ENCODE results near the gene ISG15. TPM values are rescaled to one million over a fixed set of nuclear protein-coding genes. Genes with fewer than 3 reads are reported as not detected.

ISG15 gene
- polyA plus RNA-seq, 6 donors from 2014 or later: 55.1 to 183 (median 124) TPM

- ATAC-seq (ENCODE audit: low read depth in 2 of 2): no peak
- Mint-ChIP-seq H3K27me3 (peaks cover 4 to 53% (median 34%) of the 10 kb centered on the region in 3 donors), H3K4me1 (peaks cover 27 to 43% (median 31%) of the 10 kb centered on the region in 3 donors), H3K27ac (peak overlapping the region in 3 of 6 donors; percentile 37 to 72 (median 57)), H3K9me3 (no peaks in the 10 kb centered on the region), H3K4me3 (peak overlapping the region in 7 of 8 donors; percentile 56 to 80 (median 69)), H3K36me3 (no peaks in the 10 kb centered on the region)
- DNase-seq: no peak
These were observed 21.1 kb downstream of the ISG15 start for GRCh38 chr1:1034439-1034781.

GRCh38 chr1:1035291-1035943 lies 22.1 kb downstream of the ISG15 start:
- Mint-ChIP-seq H3K9me3 (no peaks in the 10 kb centered on the region), H3K4me1 (peaks cover 30 to 49% (median 37%) of the 10 kb centered on the region in 3 donors), H3K36me3 (no peaks in the 10 kb centered on the region), H3K27ac (peak overlapping the region in 1 of 6 donors; percentile 42), H3K27me3 (peaks cover 4 to 57% (median 39%) of the 10 kb centered on the region in 3 donors), H3K4me3 (peak overlapping the region in 2 of 8 donors; percentile 23 to 32)
- ATAC-seq (ENCODE audit: low read depth in 2 of 2) (no peak), DNase-seq (no peak)

GRCh38 chr1:1037366-1038327 lies 24.4 kb downstream of the ISG15 start:
- H3K4me3 Mint-ChIP-seq: peak overlapping the region in 3 of 8 donors; percentile 15 to 62 (median 41)

GRCh38 chr1:1038694-1039093 lies 25.4 kb downstream of the ISG15 start:
- H3K36me3 Mint-ChIP-seq: no peaks in the 10 kb centered on the region
- H3K27ac Mint-ChIP-seq: peak overlapping the region in 2 of 6 donors; percentile 73 to 86
- peaks cover 4 to 49% (median 31%) of the 10 kb centered on the region in 3 donors for H3K27me3 Mint-ChIP-seq
- peak; percentile 62 to 63 for ATAC-seq (ENCODE audit: low read depth in 2 of 2)
- H3K4me1 Mint-ChIP-seq: peaks cover 21 to 41% (median 32%) of the 10 kb centered on the region in 3 donors
- peak; percentile 40 for DNase-seq
- H3K9me3 Mint-ChIP-seq: peaks cover 0 to 3% (median 0%) of the 10 kb centered on the region in 7 donors
- peak overlapping the region in 7 of 8 donors; percentile 22 to 78 (median 61) for H3K4me3 Mint-ChIP-seq

More at GRCh38 chr1:1037366-1038327, 24.4 kb downstream of the ISG15 start:
- Mint-ChIP-seq H3K36me3 (no peaks in the 10 kb centered on the region), H3K4me1 (peaks cover 21 to 38% (median 29%) of the 10 kb centered on the region in 3 donors), H3K27me3 (peaks cover 4 to 49% (median 31%) of the 10 kb centered on the region in 3 donors), H3K9me3 (no peaks in the 10 kb centered on the region), H3K27ac (no peak overlapping the region)
- DNase-seq: no peak
- ATAC-seq (ENCODE audit: low read depth in 2 of 2): no peak

- DNase-seq (no peak), ATAC-seq (ENCODE audit: low read depth in 2 of 2) (no peak)
- peaks cover 21 to 41% (median 30%) of the 10 kb centered on the region in 3 donors for H3K4me1 Mint-ChIP-seq
- peak overlapping the region; percentile 57 to 84 (median 78) for H3K4me3 Mint-ChIP-seq
- H3K27ac Mint-ChIP-seq: peak overlapping the region in 2 of 6 donors; percentile 73 to 82
- no peaks in the 10 kb centered on the region for H3K36me3 Mint-ChIP-seq
- H3K9me3 Mint-ChIP-seq: peaks cover 0 to 3% (median 0%) of the 10 kb centered on the region in 7 donors
- peaks cover 4 to 47% (median 31%) of the 10 kb centered on the region in 3 donors for H3K27me3 Mint-ChIP-seq
These were observed 26.0 kb downstream of the ISG15 start for GRCh38 chr1:1039145-1039910.

GRCh38 chr1:1040004-1040991 lies 27.0 kb downstream of the ISG15 start:
- Mint-ChIP-seq H3K27ac (peak overlapping the region in 1 of 6 donors; percentile 12), H3K4me3 (peak overlapping the region; percentile 60 to 84 (median 78)), H3K4me1 (peaks cover 21 to 39% (median 25%) of the 10 kb centered on the region in 3 donors), H3K27me3 (peaks cover 4 to 42% (median 29%) of the 10 kb centered on the region in 3 donors), H3K36me3 (no peaks in the 10 kb centered on the region), H3K9me3 (peaks cover 0 to 3% (median 0%) of the 10 kb centered on the region in 7 donors)
- peak; percentile 77 to 82 for ATAC-seq (ENCODE audit: low read depth in 2 of 2)
- peak; percentile 56 for DNase-seq

- DNase-seq (no peak), ATAC-seq (ENCODE audit: low read depth in 2 of 2) (no peak)
- H3K4me1 Mint-ChIP-seq: peaks cover 21 to 31% (median 21%) of the 10 kb centered on the region in 3 donors
- no peak overlapping the region for H3K4me3 Mint-ChIP-seq
- no peaks in the 10 kb centered on the region for H3K36me3 Mint-ChIP-seq
- H3K27ac Mint-ChIP-seq: no peak overlapping the region
- peaks cover 2 to 34% (median 21%) of the 10 kb centered on the region in 3 donors for H3K27me3 Mint-ChIP-seq
- H3K9me3 Mint-ChIP-seq: peaks cover 0 to 3% (median 0%) of the 10 kb centered on the region in 7 donors
These were observed 27.8 kb downstream of the ISG15 start for GRCh38 chr1:1041092-1041523.

- Mint-ChIP-seq H3K27me3 (peaks cover 0 to 27% (median 18%) of the 10 kb centered on the region in 3 donors), H3K36me3 (no peaks in the 10 kb centered on the region), H3K9me3 (peaks cover 0 to 3% (median 0%) of the 10 kb centered on the region in 7 donors), H3K4me3 (peak overlapping the region in 3 of 8 donors; percentile 38 to 54 (median 44)), H3K27ac (no peak overlapping the region), H3K4me1 (peaks cover 21 to 24% (median 21%) of the 10 kb centered on the region in 3 donors)
- DNase-seq: no peak
- no peak for ATAC-seq (ENCODE audit: low read depth in 2 of 2)
These were observed 28.6 kb downstream of the ISG15 start for GRCh38 chr1:1041873-1042272.

GRCh38 chr1:1042835-1043234 lies 29.5 kb downstream of the ISG15 start:
- Mint-ChIP-seq H3K4me3 (peak overlapping the region in 4 of 8 donors; percentile 36 to 74 (median 50)), H3K36me3 (no peaks in the 10 kb centered on the region), H3K9me3 (peaks cover 0 to 3% (median 0%) of the 10 kb centered on the region in 7 donors), H3K27me3 (peaks cover 0 to 20% (median 18%) of the 10 kb centered on the region in 3 donors), H3K27ac (no peak overlapping the region), H3K4me1 (peaks cover 18 to 24% (median 21%) of the 10 kb centered on the region in 3 donors)
- ATAC-seq (ENCODE audit: low read depth in 2 of 2) (no peak), DNase-seq (no peak)

GRCh38 chr1:1043411-1043810 lies 30.1 kb downstream of the ISG15 start:
- ATAC-seq (ENCODE audit: low read depth in 2 of 2): no peak
- peaks cover 0 to 3% (median 0%) of the 10 kb centered on the region in 7 donors for H3K9me3 Mint-ChIP-seq
- no peak overlapping the region for H3K4me3 Mint-ChIP-seq
- H3K36me3 Mint-ChIP-seq: no peaks in the 10 kb centered on the region
- H3K4me1 Mint-ChIP-seq: peaks cover 13 to 21% (median 19%) of the 10 kb centered on the region in 3 donors
- DNase-seq: no peak
- peak overlapping the region in 1 of 6 donors; percentile 65 for H3K27ac Mint-ChIP-seq
- H3K27me3 Mint-ChIP-seq: peaks cover 0 to 16% (median 14%) of the 10 kb centered on the region in 3 donors

GRCh38 chr1:1043921-1044320 lies 30.6 kb downstream of the ISG15 start:
- Mint-ChIP-seq H3K4me1 (peaks cover 8 to 16% (median 14%) of the 10 kb centered on the region in 3 donors), H3K4me3 (no peak overlapping the region), H3K27ac (no peak overlapping the region), H3K27me3 (peaks cover 0 to 10% (median 9%) of the 10 kb centered on the region in 3 donors), H3K9me3 (peaks cover 0 to 3% (median 0%) of the 10 kb centered on the region in 7 donors), H3K36me3 (no peaks in the 10 kb centered on the region)
- DNase-seq (no peak), ATAC-seq (ENCODE audit: low read depth in 2 of 2) (no peak)
